ENCODE data around the gene KCTD14.
A peak's percentile ranks its signal among the peaks of the same experiment; 100 is the strongest.

The KCTD14 gene

DNA sequence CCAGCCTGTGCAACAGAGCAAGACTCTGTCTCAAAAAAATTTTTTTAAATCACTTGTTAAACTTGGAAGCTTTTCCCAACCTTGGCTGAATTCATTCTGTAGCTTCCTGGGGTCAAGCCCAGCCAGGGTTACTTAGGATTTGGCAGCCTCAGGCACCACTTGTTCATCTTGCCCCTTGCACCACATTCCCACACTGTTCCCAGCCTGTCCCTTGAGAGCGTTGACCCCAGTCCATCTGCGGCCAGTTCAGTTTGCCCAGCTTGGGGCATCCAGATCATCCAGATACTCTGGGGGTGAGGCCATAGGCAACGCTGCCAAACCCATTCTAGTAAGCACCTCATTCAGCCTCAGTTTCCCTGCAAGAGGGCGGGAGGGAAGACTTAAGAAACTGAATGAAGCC, 31.9 kb upstream of the KCTD14 start:
- no peak for DNase-seq
- no peak overlapping the region for H2BK5ac ChIP-seq (ENCODE audit: low read depth, low read length, poor library complexity, severe bottlenecking)
- no peak overlapping the region for H2AK5ac ChIP-seq (ENCODE audit: low read length, severe bottlenecking)
- peaks cover 3% of the 10 kb centered on the region for H3K4me1 ChIP-seq (ENCODE audit: control insufficient read depth, insufficient read depth, low read depth, low read length)
- H3K14ac ChIP-seq (ENCODE audit: low read length in 2 of 2) = no peak overlapping the region
- H2BK15ac ChIP-seq (ENCODE audit: low read depth, poor library complexity, severe bottlenecking) = no peak overlapping the region
- no peak overlapping the region for H3K4ac ChIP-seq (ENCODE audit: low read depth in 1 of 2, low read length in 2 of 2)
- no peak overlapping the region for H4K91ac ChIP-seq (ENCODE audit: low read length)
- H3K36me3 ChIP-seq (ENCODE audit: control insufficient read depth in 1 of 2, insufficient read depth in 2 of 2, low read depth in 1 of 2, low read length in 2 of 2) = no peaks in the 10 kb centered on the region
- no peak overlapping the region for H2BK12ac ChIP-seq (ENCODE audit: low read length in 2 of 2)
- H3K9me3 ChIP-seq (ENCODE audit: control insufficient read depth, low read length) = no peaks in the 10 kb centered on the region
- H2BK120ac ChIP-seq (ENCODE audit: low read depth, low read length) = no peak overlapping the region
- H2AFZ ChIP-seq (ENCODE audit: low read depth, low read length) = no peak overlapping the region
- H3K27me3 ChIP-seq (ENCODE audit: control insufficient read depth in 1 of 2, insufficient read depth in 1 of 2, low read length in 2 of 2) = no peaks in the 10 kb centered on the region
- WGBS = 93% methylated on average over 4 of the region's 4 CpGs
- no peak overlapping the region for H3K4me2 ChIP-seq (ENCODE audit: low read length, poor library complexity, severe bottlenecking)
- H3K18ac ChIP-seq (ENCODE audit: low read depth in 1 of 2, low read length in 2 of 2) = no peak overlapping the region
- no peak overlapping the region for H3K23ac ChIP-seq (ENCODE audit: low read length in 2 of 2)
- H3K9ac ChIP-seq (ENCODE audit: low read length) = no peak overlapping the region
- no peak overlapping the region for H3K27ac ChIP-seq (ENCODE audit: low read length, poor library complexity, severe bottlenecking)
- H3K4me3 ChIP-seq (ENCODE audit: insufficient read depth in 1 of 2, low read depth in 1 of 2, low read length in 2 of 2) = no peak overlapping the region
- H4K8ac ChIP-seq (ENCODE audit: low read length) = no peak overlapping the region
- no peaks in the 10 kb centered on the region for H3K79me1 ChIP-seq (replicated peaks; ENCODE audit: low read length, poor library complexity, severe bottlenecking)

- Histone ChIP-seq H2BK15ac (ENCODE audit: low read depth, poor library complexity, severe bottlenecking) (peak overlapping the region; percentile 94), H3K14ac (ENCODE audit: low read length in 2 of 2) (no peak overlapping the region), H3K4me3 (ENCODE audit: insufficient read depth in 1 of 2, low read depth in 1 of 2, low read length in 2 of 2) (no peak overlapping the region), H3K79me1 (replicated peaks; ENCODE audit: low read length, poor library complexity, severe bottlenecking) (no peaks in the 10 kb centered on the region), H2AFZ (ENCODE audit: low read depth, low read length) (peak overlapping the region; percentile 64), H2BK12ac (ENCODE audit: low read length in 2 of 2) (peak overlapping the region; percentile 31 to 69), H3K4ac (ENCODE audit: low read depth in 1 of 2, low read length in 2 of 2) (peak overlapping the region; percentile 24 to 43), H3K4me1 (ENCODE audit: control insufficient read depth, insufficient read depth, low read depth, low read length) (peaks cover 5% of the 10 kb centered on the region), H2BK5ac (ENCODE audit: low read depth, low read length, poor library complexity, severe bottlenecking) (no peak overlapping the region), H3K27me3 (ENCODE audit: control insufficient read depth in 1 of 2, insufficient read depth in 1 of 2, low read length in 2 of 2) (no peaks in the 10 kb centered on the region), H3K27ac (ENCODE audit: low read length, poor library complexity, severe bottlenecking) (peak overlapping the region; percentile 85), H3K9ac (ENCODE audit: low read length) (peak overlapping the region; percentile 69), H2BK120ac (ENCODE audit: low read depth, low read length) (peak overlapping the region; percentile 73), H4K8ac (ENCODE audit: low read length) (peak overlapping the region; percentile 84), H2AK5ac (ENCODE audit: low read length, severe bottlenecking) (peak overlapping the region; percentile 15), H3K9me3 (ENCODE audit: control insufficient read depth, low read length) (no peaks in the 10 kb centered on the region), H3K18ac (ENCODE audit: low read depth in 1 of 2, low read length in 2 of 2) (peak overlapping the region; percentile 58 to 75), H3K4me2 (ENCODE audit: low read length, poor library complexity, severe bottlenecking) (no peak overlapping the region), H3K36me3 (ENCODE audit: control insufficient read depth in 1 of 2, insufficient read depth in 2 of 2, low read depth in 1 of 2, low read length in 2 of 2) (no peaks in the 10 kb centered on the region), H4K91ac (ENCODE audit: low read length) (peak overlapping the region; percentile 89), H3K23ac (ENCODE audit: low read length in 2 of 2) (no peak overlapping the region)
- DNase-seq = peak; percentile 75
- WGBS = 37% methylated on average over 4 of the region's 6 CpGs
These were observed 28.1 kb upstream of the KCTD14 start for GRCh38 chr11:78050964-78051831.

DNA sequence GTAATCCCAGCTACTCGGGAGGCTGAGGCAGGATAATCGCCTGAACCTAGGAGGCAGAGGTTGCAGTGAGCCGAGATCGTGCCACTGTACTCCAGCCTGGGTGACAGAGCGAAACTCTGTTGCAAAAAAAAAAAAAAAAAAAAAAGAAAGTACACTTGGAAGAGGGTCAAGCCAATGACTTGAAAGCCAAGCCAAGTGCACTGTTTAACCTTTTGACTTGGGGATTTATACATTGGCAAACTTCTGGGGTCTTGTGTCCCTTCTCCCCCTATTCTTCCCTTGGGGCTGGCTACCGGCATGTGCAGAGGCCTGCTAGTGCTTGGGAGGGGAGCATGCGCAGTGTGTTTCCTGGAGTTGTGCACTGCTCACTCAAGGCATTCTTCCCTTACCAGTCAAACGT, 26.3 kb upstream of the KCTD14 start:
- H2AFZ ChIP-seq (ENCODE audit: low read depth, low read length) = no peak overlapping the region
- no peak overlapping the region for H3K14ac ChIP-seq (ENCODE audit: low read length in 2 of 2)
- H4K91ac ChIP-seq (ENCODE audit: low read length) = no peak overlapping the region
- H3K36me3 ChIP-seq (ENCODE audit: control insufficient read depth in 1 of 2, insufficient read depth in 2 of 2, low read depth in 1 of 2, low read length in 2 of 2) = no peaks in the 10 kb centered on the region
- H2BK5ac ChIP-seq (ENCODE audit: low read depth, low read length, poor library complexity, severe bottlenecking) = no peak overlapping the region
- H3K4me2 ChIP-seq (ENCODE audit: low read length, poor library complexity, severe bottlenecking) = no peak overlapping the region
- H2AK5ac ChIP-seq (ENCODE audit: low read length, severe bottlenecking) = no peak overlapping the region
- no peaks in the 10 kb centered on the region for H3K79me1 ChIP-seq (replicated peaks; ENCODE audit: low read length, poor library complexity, severe bottlenecking)
- H3K23ac ChIP-seq (ENCODE audit: low read length in 2 of 2) = no peak overlapping the region
- no peak overlapping the region for H3K4ac ChIP-seq (ENCODE audit: low read depth in 1 of 2, low read length in 2 of 2)
- no peak overlapping the region for H3K18ac ChIP-seq (ENCODE audit: low read depth in 1 of 2, low read length in 2 of 2)
- WGBS = 88% methylated on average over 8 of the region's 8 CpGs
- H4K8ac ChIP-seq (ENCODE audit: low read length) = no peak overlapping the region
- H3K27me3 ChIP-seq (ENCODE audit: control insufficient read depth in 1 of 2, insufficient read depth in 1 of 2, low read length in 2 of 2) = no peaks in the 10 kb centered on the region
- H3K9ac ChIP-seq (ENCODE audit: low read length) = no peak overlapping the region
- H3K4me1 ChIP-seq (ENCODE audit: control insufficient read depth, insufficient read depth, low read depth, low read length) = peaks cover 5% of the 10 kb centered on the region
- H3K9me3 ChIP-seq (ENCODE audit: control insufficient read depth, low read length) = no peaks in the 10 kb centered on the region
- DNase-seq = no peak
- no peak overlapping the region for H3K4me3 ChIP-seq (ENCODE audit: insufficient read depth in 1 of 2, low read depth in 1 of 2, low read length in 2 of 2)
- no peak overlapping the region for H2BK120ac ChIP-seq (ENCODE audit: low read depth, low read length)
- no peak overlapping the region for H3K27ac ChIP-seq (ENCODE audit: low read length, poor library complexity, severe bottlenecking)
- H2BK15ac ChIP-seq (ENCODE audit: low read depth, poor library complexity, severe bottlenecking) = no peak overlapping the region
- peak overlapping the region in 1 of 2 experiments; percentile 7 for H2BK12ac ChIP-seq (ENCODE audit: low read length in 2 of 2)

- WGBS = 88% methylated on average over 2 of the region's 3 CpGs
- Histone ChIP-seq H3K4ac (ENCODE audit: low read depth in 1 of 2, low read length in 2 of 2) (no peak overlapping the region), H3K27me3 (ENCODE audit: control insufficient read depth in 1 of 2, insufficient read depth in 1 of 2, low read length in 2 of 2) (no peaks in the 10 kb centered on the region)
These were observed 25.5 kb upstream of the KCTD14 start for GRCh38 chr11:78048561-78048960.

More at GRCh38 chr11:78048561-78048960, 25.5 kb upstream of the KCTD14 start:
- no peak overlapping the region for H3K18ac ChIP-seq (ENCODE audit: low read depth in 1 of 2, low read length in 2 of 2)
- H3K4me1 ChIP-seq (ENCODE audit: control insufficient read depth, insufficient read depth, low read depth, low read length) = peaks cover 5% of the 10 kb centered on the region
- H3K9ac ChIP-seq (ENCODE audit: low read length) = no peak overlapping the region
- no peak overlapping the region for H2BK12ac ChIP-seq (ENCODE audit: low read length in 2 of 2)
- H2BK5ac ChIP-seq (ENCODE audit: low read depth, low read length, poor library complexity, severe bottlenecking) = no peak overlapping the region
- no peak overlapping the region for H3K14ac ChIP-seq (ENCODE audit: low read length in 2 of 2)
- no peak overlapping the region for H4K8ac ChIP-seq (ENCODE audit: low read length)
- no peak overlapping the region for H2AK5ac ChIP-seq (ENCODE audit: low read length, severe bottlenecking)
- no peak overlapping the region for H3K4me2 ChIP-seq (ENCODE audit: low read length, poor library complexity, severe bottlenecking)
- H2BK15ac ChIP-seq (ENCODE audit: low read depth, poor library complexity, severe bottlenecking) = no peak overlapping the region
- no peaks in the 10 kb centered on the region for H3K9me3 ChIP-seq (ENCODE audit: control insufficient read depth, low read length)
- no peak overlapping the region for H2BK120ac ChIP-seq (ENCODE audit: low read depth, low read length)
- no peaks in the 10 kb centered on the region for H3K36me3 ChIP-seq (ENCODE audit: control insufficient read depth in 1 of 2, insufficient read depth in 2 of 2, low read depth in 1 of 2, low read length in 2 of 2)
- no peak overlapping the region for H4K91ac ChIP-seq (ENCODE audit: low read length)
- no peak overlapping the region for H2AFZ ChIP-seq (ENCODE audit: low read depth, low read length)
- no peak for DNase-seq
- H3K27ac ChIP-seq (ENCODE audit: low read length, poor library complexity, severe bottlenecking) = no peak overlapping the region
- H3K23ac ChIP-seq (ENCODE audit: low read length in 2 of 2) = no peak overlapping the region
- no peaks in the 10 kb centered on the region for H3K79me1 ChIP-seq (replicated peaks; ENCODE audit: low read length, poor library complexity, severe bottlenecking)
- H3K4me3 ChIP-seq (ENCODE audit: insufficient read depth in 1 of 2, low read depth in 1 of 2, low read length in 2 of 2) = no peak overlapping the region
